Upper lobe of left lung (tissue), 6 donors: ENCODE data around the gene TXNRD2. TPM values are rescaled to one million over a fixed set of nuclear protein-coding genes. Genes with fewer than 3 reads are reported as not detected.
A peak's percentile ranks its signal among the peaks of the same experiment; 100 is the strongest.

ENCODE experiments used
- ATAC-seq, 2 donors: fragments of 200-7000 bp; cut with Tn5 transposase; one replicate each; pipeline ENCODE4 v1.9.1; 2022; ENCODE audit warnings: mild to moderate bottlenecking in 2 of 2, moderate library complexity in 2 of 2; ENCODE audit not compliant: low FRiP score in 2 of 2
- DNase-seq, 2 donors: peaks; one replicate each; pipeline ENCODE4 v3.0.0-alpha.2; 2019 to 2020
- H3K27ac ChIP-seq, 4 donors: fragments of 200-600 bp; sonication (generic); one replicate each; pipeline ENCODE4 v1.5.1; 2016 to 2019
- H3K27me3 ChIP-seq, 4 donors: fragments of 200-600 bp; sonication (generic); one replicate each; pipeline ENCODE4 v1.5.1; 2017 to 2019
- H3K36me3 ChIP-seq, 4 donors: fragments of 200-600 bp; sonication (generic); one replicate each; pipeline ENCODE4 v1.5.1; 2016 to 2019
- H3K4me1 ChIP-seq, 4 donors: fragments of 200-600 bp; sonication (generic); one replicate each; pipeline ENCODE4 v1.5.1; 2018 to 2019
- H3K4me3 ChIP-seq, 4 donors: fragments of 200-600 bp; sonication (generic); one replicate each; pipeline ENCODE4 v1.5.1; 2017 to 2019; ENCODE audit warnings: mild to moderate bottlenecking in 2 of 4, moderate library complexity in 1 of 4
- H3K9me3 ChIP-seq, 4 donors: fragments of 200-600 bp; sonication (generic); one replicate each; pipeline ENCODE4 v1.5.1; 2018 to 2019
- EP300 ChIP-seq, 4 donors: sonication (generic); formaldehyde crosslinking; IDR thresholded peaks; one replicate each; pipeline ENCODE4 v1.5.1; 2017; ENCODE audit warnings: antibody characterized with exemption in 4 of 4, control low read depth in 2 of 4
- POLR2A ChIP-seq, 4 donors: fragments of 450-650 bp; IDR thresholded peaks; one replicate each; pipeline ENCODE4 v1.5.1; 2016 to 2017; ENCODE audit warnings: antibody characterized with exemption in 4 of 4, mild to moderate bottlenecking in 2 of 4
- POLR2AphosphoS5 ChIP-seq, 2 donors: sonication (generic); formaldehyde crosslinking; IDR thresholded peaks; one replicate each; pipeline ENCODE4 v1.5.1; 2017; ENCODE audit warnings: antibody characterized with exemption in 2 of 2
- WGBS, 2 donors: methylation state at CpG; one replicate each; pipeline ENCODE4 v1.1.5; 2017 to 2018; 5-methylcytosine and 5-hydroxymethylcytosine counted together
- total RNA-seq, 6 donors: library from RNA; depleted of rRNA in 4 of 6; stranded (reverse); fragments of >200 nt in 4 of 6; gene quantifications; one replicate each; pipeline versions ENCODE4 v1.1.0 to v1.2.1, GENCODE V29; 2016 to 2021
- TF ChIP-seq, protein P1 (sequence below), 6 experiments: fragments of 450-650 bp in 4 of 6; fragments of 200-600 bp in 2 of 6; sonication (generic) in 2 of 6; IDR thresholded peaks; one replicate each; pipeline ENCODE4 v1.5.1; 2016 to 2019; ENCODE audit warnings: antibody characterized with exemption in 6 of 6
- donor health status: DM: no; HTN: no; CAD: no; lungs with moderate emphysema.
- donor health status: DM: no; HTN: yes; CAD: no; lungs with severe emphysema.

TXNRD2 gene
- total RNA-seq, 6 donors from 2014 or later: 29.6 to 78.6 (median 49.3) TPM

DNA sequence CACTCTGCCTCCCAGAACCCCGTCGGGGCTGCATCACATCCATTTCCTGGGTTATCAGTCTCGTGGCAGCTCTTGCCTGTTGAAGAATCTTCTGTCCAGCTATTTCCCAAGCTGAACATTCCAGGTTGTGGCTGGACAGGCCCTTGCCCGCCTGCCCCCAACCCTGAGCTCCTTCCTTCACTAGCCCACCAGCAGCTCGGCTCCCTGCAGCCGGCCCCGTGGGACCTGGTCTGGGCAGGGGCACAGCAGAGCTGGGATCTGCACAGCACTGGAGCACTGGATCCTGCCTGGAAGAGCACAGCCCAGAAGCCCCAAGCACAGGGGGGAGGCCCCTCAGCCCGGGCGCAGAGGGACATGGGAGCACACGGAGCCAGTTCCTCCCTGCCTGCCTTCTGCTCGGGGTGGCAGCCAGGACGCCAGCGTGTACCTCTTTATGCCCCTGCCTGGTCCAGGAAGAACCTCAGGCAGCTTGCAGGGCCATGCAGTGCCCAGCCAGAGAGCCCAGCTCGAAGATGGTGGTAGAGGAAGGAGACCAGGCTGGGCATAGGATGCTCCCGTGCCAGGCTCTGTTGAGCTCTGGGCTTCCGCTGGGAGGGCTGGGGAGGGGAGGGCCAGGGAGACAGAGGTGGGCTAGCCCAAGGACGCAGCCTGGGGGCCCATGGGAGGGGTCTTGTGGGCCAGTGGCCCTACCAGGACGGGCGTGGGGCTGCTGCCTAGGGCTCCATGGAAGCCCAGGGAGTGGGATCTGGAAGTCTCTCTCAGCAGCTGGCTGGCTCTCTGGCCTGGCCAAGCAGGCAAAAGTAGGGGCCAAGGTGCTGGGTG, 70.4 kb downstream of the TXNRD2 start:
- no peaks in the 10 kb centered on the region for H3K27me3 ChIP-seq
- 83 to 84% methylated on average over 9 to 19 of the region's 19 CpGs for WGBS, 2 donors
- no peak overlapping the region for H3K4me3 ChIP-seq
- no peaks in the 10 kb centered on the region for H3K9me3 ChIP-seq
- H3K36me3 ChIP-seq: no peaks in the 10 kb centered on the region
- H3K27ac ChIP-seq: no peak overlapping the region
- DNase-seq: peak; percentile 15 to 69
- no peak for ATAC-seq
- TF ChIP-seq POLR2A (IDR thresholded peaks at IDR 0.05): no peak
- TF ChIP-seq, protein P1, sequence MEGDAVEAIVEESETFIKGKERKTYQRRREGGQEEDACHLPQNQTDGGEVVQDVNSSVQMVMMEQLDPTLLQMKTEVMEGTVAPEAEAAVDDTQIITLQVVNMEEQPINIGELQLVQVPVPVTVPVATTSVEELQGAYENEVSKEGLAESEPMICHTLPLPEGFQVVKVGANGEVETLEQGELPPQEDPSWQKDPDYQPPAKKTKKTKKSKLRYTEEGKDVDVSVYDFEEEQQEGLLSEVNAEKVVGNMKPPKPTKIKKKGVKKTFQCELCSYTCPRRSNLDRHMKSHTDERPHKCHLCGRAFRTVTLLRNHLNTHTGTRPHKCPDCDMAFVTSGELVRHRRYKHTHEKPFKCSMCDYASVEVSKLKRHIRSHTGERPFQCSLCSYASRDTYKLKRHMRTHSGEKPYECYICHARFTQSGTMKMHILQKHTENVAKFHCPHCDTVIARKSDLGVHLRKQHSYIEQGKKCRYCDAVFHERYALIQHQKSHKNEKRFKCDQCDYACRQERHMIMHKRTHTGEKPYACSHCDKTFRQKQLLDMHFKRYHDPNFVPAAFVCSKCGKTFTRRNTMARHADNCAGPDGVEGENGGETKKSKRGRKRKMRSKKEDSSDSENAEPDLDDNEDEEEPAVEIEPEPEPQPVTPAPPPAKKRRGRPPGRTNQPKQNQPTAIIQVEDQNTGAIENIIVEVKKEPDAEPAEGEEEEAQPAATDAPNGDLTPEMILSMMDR (IDR thresholded peaks at IDR 0.05): no peak
- TF ChIP-seq EP300 (IDR thresholded peaks at IDR 0.05): no peak
- H3K4me1 ChIP-seq: peaks cover 23 to 34% (median 27%) of the 10 kb centered on the region in 4 donors

DNA sequence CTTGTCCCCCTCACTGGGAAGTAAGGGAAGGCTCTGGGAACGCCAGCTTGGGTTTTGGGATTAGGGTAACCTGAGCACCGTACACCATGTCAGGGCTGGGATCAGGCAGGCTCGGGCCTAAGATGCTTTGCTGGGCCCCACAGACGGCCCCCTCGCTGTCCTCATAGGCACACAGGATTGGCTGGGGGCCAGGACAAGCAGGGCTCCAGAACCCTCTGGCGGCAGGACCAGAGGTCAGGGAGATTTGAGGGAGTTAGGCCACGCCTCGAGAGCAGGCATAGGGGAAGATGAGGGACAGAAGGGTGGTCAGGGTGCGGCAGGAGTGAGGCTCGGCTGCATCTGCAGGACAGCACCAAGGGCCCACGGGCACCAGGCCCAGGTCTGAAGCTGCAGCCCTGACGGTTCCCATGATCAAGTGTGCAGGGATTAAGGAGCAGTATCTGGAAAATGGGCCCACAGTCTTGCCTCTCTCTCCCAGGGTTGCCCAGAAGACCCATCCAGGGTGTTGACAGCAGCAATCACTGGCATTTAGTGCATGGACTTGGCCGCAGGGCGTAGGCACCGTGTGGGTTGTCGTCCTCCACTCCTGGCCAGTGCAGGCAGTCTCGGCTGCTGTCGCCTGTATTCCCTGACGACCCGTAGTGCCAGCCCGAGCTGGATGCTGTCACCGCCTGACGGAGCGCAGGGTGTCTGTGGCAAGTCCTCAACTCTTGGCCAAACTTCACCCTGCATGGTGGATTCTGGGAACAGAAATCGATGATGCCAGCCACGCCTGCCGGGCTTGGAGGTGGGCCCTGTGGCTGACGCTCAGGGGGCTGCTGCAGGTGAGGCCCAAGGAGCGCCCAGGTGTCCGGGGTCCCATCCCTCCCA, 71.2 kb downstream of the TXNRD2 start:
- H3K4me1 ChIP-seq: peaks cover 14 to 26% (median 20%) of the 10 kb centered on the region in 4 donors
- DNase-seq (peak; percentile 17 to 63), ATAC-seq (no peak)
- H3K27ac ChIP-seq: no peak overlapping the region
- H3K36me3 ChIP-seq: no peaks in the 10 kb centered on the region
- TF ChIP-seq, protein P1 (IDR thresholded peaks at IDR 0.05): no peak
- no peak for TF ChIP-seq POLR2A (IDR thresholded peaks at IDR 0.05)
- TF ChIP-seq EP300 (IDR thresholded peaks at IDR 0.05): no peak
- TF ChIP-seq POLR2AphosphoS5 (IDR thresholded peaks at IDR 0.05): no peak
- no peaks in the 10 kb centered on the region for H3K9me3 ChIP-seq
- H3K27me3 ChIP-seq: no peaks in the 10 kb centered on the region
- WGBS, 2 donors: 82 to 93% methylated on average over 12 to 30 of the region's 30 CpGs
- H3K4me3 ChIP-seq: no peak overlapping the region

GRCh38 chr22:19869497-19870152, 72.0 kb downstream of the TXNRD2 start:
- no peaks in the 10 kb centered on the region for H3K27me3 ChIP-seq
- no peak for DNase-seq
- H3K4me1 ChIP-seq: peaks cover 7 to 18% (median 12%) of the 10 kb centered on the region in 4 donors
- H3K27ac ChIP-seq: no peak overlapping the region
- 96% methylated on average over 9 to 12 of the region's 12 CpGs for WGBS, 2 donors
- H3K4me3 ChIP-seq: no peak overlapping the region
- no peak for ATAC-seq
- H3K36me3 ChIP-seq: no peaks in the 10 kb centered on the region
- no peak for TF ChIP-seq POLR2A (IDR thresholded peaks at IDR 0.05)
- no peak for TF ChIP-seq EP300 (IDR thresholded peaks at IDR 0.05)
- TF ChIP-seq, protein P1 (IDR thresholded peaks at IDR 0.05): no peak
- TF ChIP-seq POLR2AphosphoS5 (IDR thresholded peaks at IDR 0.05): no peak
- no peaks in the 10 kb centered on the region for H3K9me3 ChIP-seq

DNA sequence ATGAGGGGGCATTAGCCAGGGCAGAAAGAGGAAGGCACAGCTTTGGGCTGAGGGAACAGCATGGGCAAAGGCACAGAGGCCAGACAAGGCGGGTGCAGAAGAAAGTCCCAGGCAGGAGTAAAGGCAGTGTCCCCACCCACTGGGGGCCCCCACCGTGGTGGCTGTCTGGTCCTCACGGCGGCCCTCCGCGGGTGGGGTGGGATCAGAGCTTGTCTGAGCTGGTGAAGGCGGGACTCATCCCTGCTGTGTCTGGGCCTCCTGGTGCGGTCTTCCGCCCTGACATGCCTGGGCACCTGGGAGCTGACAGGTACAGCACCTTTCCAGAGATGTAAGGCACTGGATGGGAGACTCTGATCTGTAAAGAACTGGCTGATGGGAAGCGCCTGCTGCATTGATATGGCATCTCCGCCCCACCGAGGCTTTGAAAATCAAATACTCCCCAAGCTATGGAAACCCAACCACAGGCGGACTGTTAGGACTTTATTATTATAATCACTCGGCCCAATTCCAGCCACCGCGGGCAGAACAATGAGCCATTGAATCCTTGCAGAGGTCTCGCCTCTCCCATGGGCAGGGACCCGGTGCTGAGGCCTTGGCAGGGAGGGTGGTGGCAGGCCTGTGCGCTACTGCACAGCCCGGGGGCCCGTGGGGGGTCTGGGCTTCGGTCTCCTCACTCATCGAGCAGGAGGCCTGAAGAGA, 72.7 kb downstream of the TXNRD2 start:
- Histone ChIP-seq H3K27ac (no peak overlapping the region), H3K27me3 (no peaks in the 10 kb centered on the region), H3K4me1 (peaks cover 0 to 11% (median 6%) of the 10 kb centered on the region in 4 donors), H3K4me3 (no peak overlapping the region), H3K9me3 (no peaks in the 10 kb centered on the region), H3K36me3 (no peaks in the 10 kb centered on the region)
- TF ChIP-seq POLR2AphosphoS5 (IDR thresholded peaks at IDR 0.05) (no peak), POLR2A (IDR thresholded peaks at IDR 0.05) (no peak), EP300 (IDR thresholded peaks at IDR 0.05) (no peak)
- TF ChIP-seq, protein P1 (IDR thresholded peaks at IDR 0.05): no peak
- no peak for ATAC-seq
- DNase-seq: peak in 1 of 2 donors; percentile 20
- 66 to 76% methylated on average over 8 to 21 of the region's 23 CpGs for WGBS, 2 donors
